Erythroblast (primary cell): ENCODE measurements around the gene CTSF.

Experiments used
- GATA1 ChIP-seq: IDR thresholded peaks from 2 replicates; pipeline ENCODE4 v1.6.1; 2011; ENCODE audit warnings: low read depth, mild to moderate bottlenecking, control low read depth, low read length, moderate library complexity
- POLR2A ChIP-seq: IDR thresholded peaks from 2 replicates; pipeline ENCODE4 v1.6.1; 2011; ENCODE audit warnings: mild to moderate bottlenecking, low read length

GRCh38 chr11:66541892-66542291, 26.5 kb downstream of the CTSF start:
- TF ChIP-seq POLR2A (no peak), GATA1 (no peak)
